Measurements from ENCODE around the gene SUPT7L. TPM values are rescaled to one million over a fixed set of nuclear protein-coding genes. Genes with fewer than 3 reads are reported as not detected.
"Not testable (repeated sequence)": the region's sequence is repeated elsewhere in the genome, so short reads cannot be mapped to it uniquely, and the experiment has no call there.

Gene SUPT7L
- total RNA-seq, 1 donor from 2014 or later: 30.5 TPM

DNA sequence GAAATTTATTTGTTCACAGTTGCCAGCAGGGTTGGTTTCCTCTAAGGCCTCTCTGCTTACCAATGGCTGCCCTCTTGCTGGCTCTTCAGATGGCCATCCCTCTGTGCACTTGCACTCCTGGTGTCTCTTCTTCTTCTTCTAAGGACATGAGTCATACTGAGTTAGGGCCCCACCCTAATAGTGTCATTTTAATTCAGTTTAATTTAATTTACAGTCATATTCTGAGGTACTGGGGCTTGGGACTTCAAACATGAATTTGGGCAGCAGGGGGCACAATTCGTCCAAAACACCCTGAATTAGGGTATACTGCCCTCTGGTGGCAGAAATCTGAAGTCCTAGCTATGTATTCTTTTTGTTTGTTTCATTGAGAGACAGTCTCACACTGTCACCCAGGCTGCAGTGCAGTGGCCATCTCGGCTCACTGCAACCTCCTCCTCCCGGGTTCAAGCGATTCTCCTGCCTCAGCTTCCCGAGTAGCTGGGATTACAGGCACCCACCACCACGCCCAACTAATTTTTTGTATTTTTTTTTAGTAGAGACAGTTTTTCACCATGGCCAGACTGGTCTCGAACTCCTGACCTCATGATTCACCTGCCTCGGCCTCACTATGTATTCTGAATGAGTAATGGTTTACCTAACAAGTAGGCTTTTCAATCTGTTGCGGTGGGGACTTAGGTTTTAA, 20.1 kb upstream of the SUPT7L start:
- Histone ChIP-seq H3K9me3 (no peaks in the 10 kb centered on the region), H3K4me1 (no peaks in the 10 kb centered on the region), H3K27ac (no peak overlapping the region), H3K36me3 (peaks cover 76% of the 10 kb centered on the region), H3K27me3 (no peaks in the 10 kb centered on the region), H3K4me3 (no peak overlapping the region)
- TF ChIP-seq, protein P1, sequence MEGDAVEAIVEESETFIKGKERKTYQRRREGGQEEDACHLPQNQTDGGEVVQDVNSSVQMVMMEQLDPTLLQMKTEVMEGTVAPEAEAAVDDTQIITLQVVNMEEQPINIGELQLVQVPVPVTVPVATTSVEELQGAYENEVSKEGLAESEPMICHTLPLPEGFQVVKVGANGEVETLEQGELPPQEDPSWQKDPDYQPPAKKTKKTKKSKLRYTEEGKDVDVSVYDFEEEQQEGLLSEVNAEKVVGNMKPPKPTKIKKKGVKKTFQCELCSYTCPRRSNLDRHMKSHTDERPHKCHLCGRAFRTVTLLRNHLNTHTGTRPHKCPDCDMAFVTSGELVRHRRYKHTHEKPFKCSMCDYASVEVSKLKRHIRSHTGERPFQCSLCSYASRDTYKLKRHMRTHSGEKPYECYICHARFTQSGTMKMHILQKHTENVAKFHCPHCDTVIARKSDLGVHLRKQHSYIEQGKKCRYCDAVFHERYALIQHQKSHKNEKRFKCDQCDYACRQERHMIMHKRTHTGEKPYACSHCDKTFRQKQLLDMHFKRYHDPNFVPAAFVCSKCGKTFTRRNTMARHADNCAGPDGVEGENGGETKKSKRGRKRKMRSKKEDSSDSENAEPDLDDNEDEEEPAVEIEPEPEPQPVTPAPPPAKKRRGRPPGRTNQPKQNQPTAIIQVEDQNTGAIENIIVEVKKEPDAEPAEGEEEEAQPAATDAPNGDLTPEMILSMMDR (IDR thresholded peaks at IDR 0.05): peak; percentile 97
- no peak for DNase-seq
- intact Hi-C loops (cut with DNase I): no loop called here
- ATAC-seq: peak; percentile 98

DNA sequence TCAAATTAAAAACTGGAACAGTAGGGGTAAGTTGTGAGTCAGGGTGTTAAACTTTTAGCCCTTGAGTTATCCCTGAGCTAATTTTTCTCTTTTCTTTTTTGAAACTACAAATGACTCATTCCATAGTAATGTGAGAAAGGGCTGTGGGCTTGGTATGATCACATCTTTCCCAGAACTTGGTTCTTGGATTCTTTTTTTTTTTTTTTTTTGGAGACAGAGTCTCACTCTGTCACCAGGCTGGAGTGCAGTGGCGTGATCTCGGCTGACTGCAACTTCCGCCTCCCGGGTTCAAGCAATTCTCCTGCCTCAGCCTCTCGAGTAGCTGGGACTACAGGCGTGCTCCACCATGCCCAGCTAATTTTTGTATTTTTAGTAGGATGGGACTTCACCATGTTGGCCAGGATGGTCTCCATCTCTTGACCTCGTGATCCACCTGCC, 18.9 kb upstream of the SUPT7L start:
- H3K4me3 ChIP-seq; DNase-seq; H3K4me1 ChIP-seq; H3K27ac ChIP-seq; H3K27me3 ChIP-seq; ATAC-seq; intact Hi-C loops (cut with DNase I); H3K9me3 ChIP-seq: not testable (repeated sequence)
- H3K36me3 ChIP-seq: peaks cover 76% of the 10 kb centered on the region

DNA sequence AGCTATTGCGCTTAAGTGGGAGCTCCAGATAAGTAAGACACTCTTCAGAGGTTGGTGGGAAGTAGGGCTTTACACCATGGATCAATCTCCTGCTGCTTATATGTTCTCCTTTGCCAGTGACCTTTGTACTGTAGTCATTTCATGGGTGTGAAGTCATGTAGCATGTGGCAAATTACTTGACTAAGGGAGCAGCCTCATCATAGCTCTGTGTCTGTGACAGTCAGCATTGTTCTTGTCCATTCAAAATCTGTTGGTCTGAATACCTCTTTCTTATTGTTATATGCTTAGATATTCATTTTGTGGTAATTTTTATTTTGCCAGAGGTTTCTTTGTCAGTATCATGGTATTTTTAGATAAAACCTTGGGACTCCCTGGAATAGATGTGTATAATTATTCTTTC, 18.4 kb upstream of the SUPT7L start:
- intact Hi-C loops (cut with DNase I): no loop called here
- no peak overlapping the region for H3K4me3 ChIP-seq
- no peaks in the 10 kb centered on the region for H3K27me3 ChIP-seq
- ATAC-seq (no peak), DNase-seq (no peak)
- no peaks in the 10 kb centered on the region for H3K9me3 ChIP-seq
- no peaks in the 10 kb centered on the region for H3K4me1 ChIP-seq
- H3K27ac ChIP-seq: no peak overlapping the region
- TF ChIP-seq, protein P1 (IDR thresholded peaks at IDR 0.05): no peak
- peaks cover 76% of the 10 kb centered on the region for H3K36me3 ChIP-seq

- ATAC-seq: no peak
- DNase-seq: no peak
- TF ChIP-seq, protein P1 (IDR thresholded peaks at IDR 0.05): no peak
- no peak overlapping the region for H3K4me3 ChIP-seq
- H3K4me1 ChIP-seq: no peaks in the 10 kb centered on the region
- H3K27me3 ChIP-seq: no peaks in the 10 kb centered on the region
- intact Hi-C loops (cut with DNase I): no loop called here
- no peaks in the 10 kb centered on the region for H3K9me3 ChIP-seq
- peaks cover 77% of the 10 kb centered on the region for H3K36me3 ChIP-seq
- H3K27ac ChIP-seq: no peak overlapping the region
Observed at GRCh38 chr2:27680571-27680970, 17.2 kb upstream of the SUPT7L start.

GRCh38 chr2:27672723-27673486, 9.5 kb upstream of the SUPT7L start:
- intact Hi-C loops (cut with DNase I): no loop called here
- TF ChIP-seq, protein P1 (IDR thresholded peaks at IDR 0.05): no peak

GRCh38 chr2:27671235-27671634, 7.8 kb upstream of the SUPT7L start:
- Histone ChIP-seq H3K27me3 (no peaks in the 10 kb centered on the region), H3K9me3 (no peaks in the 10 kb centered on the region), H3K36me3 (peaks cover 93% of the 10 kb centered on the region), H3K4me1 (no peaks in the 10 kb centered on the region), H3K4me3 (no peak overlapping the region), H3K27ac (no peak overlapping the region)
- no peak for ATAC-seq
- DNase-seq: no peak
- TF ChIP-seq, protein P1 (IDR thresholded peaks at IDR 0.05): no peak
- intact Hi-C loops (cut with DNase I): no loop called here

More at GRCh38 chr2:27672723-27673486, 9.5 kb upstream of the SUPT7L start:
- Histone ChIP-seq H3K4me3 (no peak overlapping the region), H3K27me3 (no peaks in the 10 kb centered on the region), H3K36me3 (peaks cover 94% of the 10 kb centered on the region), H3K27ac (no peak overlapping the region), H3K4me1 (no peaks in the 10 kb centered on the region), H3K9me3 (no peaks in the 10 kb centered on the region)
- ATAC-seq: no peak
- no peak for DNase-seq
